GM21723 (cell line): ENCODE results near the gene ARHGEF2.
"Not testable (repeated sequence)": the region's sequence is repeated elsewhere in the genome, so short reads cannot be mapped to it uniquely, and the experiment has no call there.

Experiments
- ATAC-seq: cut with Tn5 transposase; IDR thresholded peaks from one replicate; pipeline ENCODE4 v1.9.1; 2021; ENCODE audit warnings: mild to moderate bottlenecking, moderate library complexity; ENCODE audit not compliant: unreplicated experiment

ARHGEF2 gene

DNA sequence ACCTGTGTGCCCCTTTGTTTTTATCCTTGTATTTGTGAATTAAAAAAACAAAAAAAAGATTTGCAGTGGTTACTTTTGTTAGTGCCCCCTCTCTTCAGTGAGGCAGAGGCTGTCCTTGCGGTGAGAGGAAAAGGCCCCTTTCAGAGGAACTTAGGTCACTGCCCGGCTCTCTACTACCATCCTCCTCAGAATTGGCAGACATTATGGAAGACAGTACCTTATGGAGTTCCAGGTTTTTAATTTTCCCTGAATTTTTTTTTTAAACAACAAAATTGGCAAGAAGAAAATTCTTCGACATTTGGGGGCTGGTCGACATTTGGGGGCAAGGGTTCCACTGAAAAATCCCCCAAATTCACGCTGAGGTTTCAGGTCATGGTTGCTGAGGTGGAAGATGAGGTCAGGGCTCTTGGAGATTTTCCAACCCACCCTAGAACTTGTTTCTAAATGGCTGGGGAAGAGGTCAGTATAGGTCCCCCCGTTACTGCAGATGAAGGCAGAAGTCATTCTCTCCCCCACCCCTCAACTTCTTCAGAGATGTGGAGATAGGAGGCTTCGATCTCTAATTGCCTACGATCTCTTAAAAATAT, 31.6 kb downstream of the ARHGEF2 start:
- ATAC-seq: no peak

DNA sequence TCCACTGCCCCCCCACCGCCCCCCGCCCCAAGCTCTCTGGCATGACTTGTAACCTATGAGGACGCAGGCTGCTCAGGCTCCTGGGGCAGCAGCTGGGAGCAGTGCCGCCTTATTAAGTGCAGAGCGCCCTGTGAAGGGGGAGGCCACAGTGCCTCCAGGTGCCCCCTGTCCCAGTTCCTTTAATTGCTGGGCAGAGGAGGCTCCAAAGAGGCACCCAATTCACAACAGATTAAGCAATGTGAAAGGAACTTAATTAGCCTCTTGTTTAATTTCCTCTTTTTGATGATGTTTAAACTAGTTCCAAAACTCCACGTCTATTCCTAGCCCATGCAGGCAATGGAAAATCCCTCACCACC, 33.9 kb downstream of the ARHGEF2 start:
- no peak for ATAC-seq

DNA sequence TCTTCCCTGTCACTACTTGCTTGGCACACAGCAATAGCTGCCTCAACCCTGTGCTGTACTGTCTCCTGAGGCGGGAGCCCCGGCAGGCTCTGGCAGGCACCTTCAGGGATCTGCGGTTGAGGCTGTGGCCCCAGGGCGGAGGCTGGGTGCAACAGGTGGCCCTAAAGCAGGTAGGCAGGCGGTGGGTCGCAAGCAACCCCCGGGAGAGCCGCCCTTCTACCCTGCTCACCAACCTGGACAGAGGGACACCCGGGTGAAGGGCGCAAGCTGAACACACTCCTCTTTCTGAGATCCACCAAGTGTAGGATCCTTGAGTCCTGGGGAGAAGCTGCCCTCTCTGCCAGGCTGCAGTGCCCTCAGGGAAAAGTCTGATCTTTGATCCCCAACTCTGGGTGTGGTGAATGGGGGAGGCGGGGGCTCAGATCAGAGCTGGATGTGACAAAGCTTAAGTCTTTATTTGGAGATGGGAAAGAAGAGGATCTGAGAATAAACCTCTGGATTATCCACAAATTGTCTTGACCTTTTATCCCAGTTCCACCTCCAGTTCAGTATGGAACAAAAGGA, 35.7 kb downstream of the ARHGEF2 start:
- ATAC-seq: no peak

DNA sequence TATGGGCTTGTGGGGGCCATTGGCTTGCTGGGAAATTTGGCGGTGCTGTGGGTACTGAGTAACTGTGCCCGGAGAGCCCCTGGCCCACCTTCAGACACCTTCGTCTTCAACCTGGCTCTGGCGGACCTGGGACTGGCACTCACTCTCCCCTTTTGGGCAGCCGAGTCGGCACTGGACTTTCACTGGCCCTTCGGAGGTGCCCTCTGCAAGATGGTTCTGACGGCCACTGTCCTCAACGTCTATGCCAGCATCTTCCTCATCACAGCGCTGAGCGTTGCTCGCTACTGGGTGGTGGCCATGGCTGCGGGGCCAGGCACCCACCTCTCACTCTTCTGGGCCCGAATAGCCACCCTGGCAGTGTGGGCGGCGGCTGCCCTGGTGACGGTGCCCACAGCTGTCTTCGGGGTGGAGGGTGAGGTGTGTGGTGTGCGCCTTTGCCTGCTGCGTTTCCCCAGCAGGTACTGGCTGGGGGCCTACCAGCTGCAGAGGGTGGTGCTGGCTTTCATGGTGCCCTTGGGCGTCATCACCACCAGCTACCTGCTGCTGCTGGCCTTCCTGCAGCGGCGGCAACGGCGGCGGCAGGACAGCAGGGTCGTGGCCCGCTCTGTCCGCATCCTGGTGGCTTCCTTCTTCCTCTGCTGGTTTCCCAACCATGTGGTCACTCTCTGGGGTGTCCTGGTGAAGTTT, 36.4 kb downstream of the ARHGEF2 start:
- no peak for ATAC-seq

DNA sequence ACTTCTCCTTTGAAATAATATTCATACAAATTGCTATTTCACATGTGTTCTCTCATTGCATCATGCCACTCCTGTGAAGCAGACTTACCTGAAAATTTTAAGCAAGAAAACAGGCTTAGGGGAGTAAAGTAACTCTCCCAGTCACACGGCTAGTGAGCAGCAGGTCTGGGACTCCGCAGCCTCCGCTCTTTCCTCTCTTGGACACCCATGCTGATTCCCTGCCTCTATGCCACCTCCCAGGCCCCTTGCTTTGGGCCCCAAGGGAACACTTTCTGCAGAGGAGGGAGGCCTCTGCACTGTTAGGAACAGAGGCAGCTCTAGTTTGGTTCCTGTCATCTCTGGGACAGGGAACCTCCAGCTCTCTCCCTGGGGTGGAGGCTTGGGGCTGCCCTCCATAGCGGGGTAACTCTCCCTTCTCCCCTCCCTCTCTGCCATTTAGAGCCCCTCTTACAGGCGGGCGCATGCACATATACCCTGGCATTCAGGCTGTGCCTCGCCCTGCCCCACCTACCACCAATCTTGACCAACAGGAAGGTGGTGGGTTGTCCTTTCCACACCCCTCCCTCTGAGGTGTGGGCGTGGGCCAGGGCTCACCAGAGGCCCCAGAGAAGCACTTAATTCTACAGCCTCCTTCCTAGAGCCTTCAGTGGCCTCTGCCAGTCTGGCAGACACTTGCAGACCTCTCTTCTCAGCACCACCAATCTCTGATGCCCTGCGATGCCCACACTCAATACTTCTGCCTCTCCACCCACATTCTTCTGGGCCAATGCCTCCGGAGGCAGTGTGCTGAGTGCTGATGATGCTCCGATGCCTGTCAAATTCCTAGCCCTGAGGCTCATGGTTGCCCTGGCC, 37.1 kb downstream of the ARHGEF2 start, which contains the start of gene RXFP4:
RXFP4 (plus strand) TSS at position 646 of the 852 bp plus-strand sequence; CDS start at position 718, 72 bp downstream.
- no peak for ATAC-seq

DNA sequence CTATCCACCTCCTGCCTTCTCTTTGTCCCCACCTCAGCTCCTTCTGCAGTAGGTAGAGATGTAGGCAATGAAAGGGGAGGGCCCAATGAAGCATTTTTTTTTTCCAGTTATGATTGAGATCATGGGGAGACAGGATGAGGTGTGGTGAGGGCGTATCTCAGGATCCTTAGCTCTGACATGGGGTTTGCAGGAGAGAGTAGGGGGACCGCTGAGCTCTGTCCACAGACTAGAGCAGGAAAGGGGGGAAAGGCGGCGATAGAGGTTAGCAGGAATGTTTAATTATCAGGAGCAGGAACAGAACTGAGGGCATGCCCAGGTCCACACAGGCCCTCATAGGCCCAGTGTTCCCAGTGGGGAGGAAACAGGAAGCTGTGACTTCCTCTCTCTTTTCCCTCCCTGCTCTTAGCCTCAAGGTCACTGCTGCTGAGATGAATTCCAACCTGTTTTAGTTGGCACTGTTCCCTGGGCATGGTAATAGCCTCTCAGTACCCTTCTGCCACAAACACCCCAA, 37.8 kb downstream of the ARHGEF2 start:
- ATAC-seq: no peak

DNA sequence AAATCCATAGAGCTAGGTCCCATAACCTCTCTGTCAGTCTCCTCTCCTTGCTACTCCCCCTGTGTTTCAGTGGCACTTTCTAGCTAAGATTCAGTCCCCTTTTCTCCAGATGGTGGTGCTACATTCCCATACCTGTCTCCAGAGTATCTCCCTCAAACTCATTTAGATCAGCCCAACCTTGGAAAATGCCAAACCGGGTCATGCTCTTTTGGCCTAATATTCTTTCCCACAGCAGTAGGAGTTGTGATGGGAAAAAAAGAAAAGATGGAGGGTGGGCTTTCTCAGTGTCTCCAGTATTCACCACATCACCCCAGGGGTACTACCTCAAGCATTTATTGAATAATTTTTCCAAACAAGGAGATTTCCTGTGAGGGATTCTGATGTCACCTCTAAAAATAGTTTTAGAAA, 40.1 kb downstream of the ARHGEF2 start:
- ATAC-seq: no peak

DNA sequence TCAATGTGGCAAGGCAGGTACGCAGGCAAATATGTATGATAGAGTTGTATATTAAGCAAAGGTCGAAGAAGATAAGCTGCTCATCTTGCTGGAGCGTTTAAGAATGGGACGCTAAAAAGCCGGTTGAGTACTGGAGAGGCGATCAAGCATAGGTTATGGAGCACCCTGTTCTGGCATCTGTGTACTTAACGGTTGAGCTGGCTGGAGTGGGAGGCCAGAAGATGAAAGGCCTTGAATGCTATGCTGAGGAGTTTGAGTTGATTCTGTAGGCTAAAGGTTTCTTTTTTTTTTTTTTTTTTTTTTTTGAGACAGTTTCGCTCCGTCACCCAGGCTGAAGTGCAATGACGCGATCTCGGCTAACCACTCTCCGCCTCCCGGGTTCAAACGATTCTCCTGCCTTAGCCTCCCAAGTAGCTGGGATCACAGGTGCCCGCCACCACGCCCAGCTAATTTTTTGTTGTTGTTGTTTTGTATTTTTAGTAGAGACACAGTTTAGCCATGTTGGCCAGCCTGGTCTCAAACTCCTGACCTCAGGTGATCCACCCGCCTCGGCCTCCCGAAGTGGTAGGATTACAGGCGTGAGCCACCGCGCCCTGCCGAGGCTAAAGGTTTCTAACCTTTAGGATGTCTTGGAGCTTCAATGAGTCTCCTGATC, 43.3 kb downstream of the ARHGEF2 start:
- no peak for ATAC-seq

DNA sequence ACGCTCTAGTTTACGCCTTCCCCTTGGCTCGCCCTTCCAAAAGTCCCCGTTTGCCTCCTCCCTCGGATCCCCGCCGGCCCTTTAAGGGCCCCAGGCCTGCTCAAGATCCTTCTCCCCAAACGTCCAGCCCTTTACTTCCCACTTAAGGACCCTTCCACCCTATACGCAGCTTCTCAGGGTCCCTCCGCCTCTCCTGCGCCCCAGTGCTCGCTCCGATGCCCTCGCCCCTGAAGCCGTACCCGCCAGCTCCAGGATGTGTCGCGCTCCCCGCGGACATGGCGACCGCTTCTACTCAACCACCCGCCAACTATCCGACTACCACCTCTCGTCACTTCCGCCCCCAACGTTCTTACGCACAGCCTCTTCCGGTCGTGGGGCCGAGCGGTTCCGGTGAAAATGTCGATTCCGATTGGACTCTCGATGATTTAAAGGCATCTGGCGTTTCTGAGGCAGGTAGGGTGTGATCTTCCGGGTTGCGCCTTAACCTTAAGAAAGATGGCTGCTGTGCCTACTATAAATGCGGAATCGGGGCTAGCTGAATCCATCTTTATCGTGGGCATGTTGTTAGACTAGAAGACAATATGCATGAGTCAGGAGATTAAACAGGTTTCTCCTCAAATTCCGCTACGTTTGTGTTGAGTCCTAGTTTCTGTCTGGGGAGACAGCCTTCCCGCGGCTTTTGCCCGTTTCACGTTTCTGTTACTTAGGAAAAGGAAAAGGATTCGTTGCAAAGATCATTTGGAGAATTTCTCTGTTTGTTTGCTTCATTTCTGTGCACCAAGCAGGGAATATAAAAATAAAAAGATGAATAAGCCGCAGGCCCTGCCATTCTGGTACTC, 44.0 kb downstream of the ARHGEF2 start, which contains the start of gene KHDC4:
KHDC4 (minus strand) TSS at position 317 of the 839 bp plus-strand sequence; CDS start at position 277, 40 bp downstream.
- ATAC-seq: peak; percentile 90

DNA sequence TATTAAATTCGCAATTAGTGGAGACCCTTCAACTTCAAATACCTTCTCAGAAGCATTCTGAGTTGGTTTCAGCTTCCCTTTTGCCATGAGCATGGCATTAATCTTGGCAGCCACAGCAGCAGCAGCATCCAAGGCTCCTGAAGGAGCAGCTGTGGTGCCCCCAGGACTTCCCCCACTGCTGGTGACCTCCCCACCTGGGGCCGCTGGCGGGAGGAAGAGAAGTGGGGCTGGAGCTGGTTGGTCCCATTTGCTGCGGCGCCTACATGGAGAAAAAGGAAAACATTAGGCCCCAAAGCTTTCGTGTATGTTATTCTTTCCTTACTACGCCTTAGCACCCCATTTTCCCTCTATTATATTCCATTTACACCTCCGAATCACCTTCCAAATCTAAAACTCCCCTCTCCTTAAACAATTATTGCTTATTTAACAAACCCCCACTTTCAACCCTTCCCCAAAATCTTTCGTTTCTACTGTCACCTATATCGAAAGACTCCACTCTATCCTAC, 44.7 kb downstream of the ARHGEF2 start:
- ATAC-seq: no peak

DNA sequence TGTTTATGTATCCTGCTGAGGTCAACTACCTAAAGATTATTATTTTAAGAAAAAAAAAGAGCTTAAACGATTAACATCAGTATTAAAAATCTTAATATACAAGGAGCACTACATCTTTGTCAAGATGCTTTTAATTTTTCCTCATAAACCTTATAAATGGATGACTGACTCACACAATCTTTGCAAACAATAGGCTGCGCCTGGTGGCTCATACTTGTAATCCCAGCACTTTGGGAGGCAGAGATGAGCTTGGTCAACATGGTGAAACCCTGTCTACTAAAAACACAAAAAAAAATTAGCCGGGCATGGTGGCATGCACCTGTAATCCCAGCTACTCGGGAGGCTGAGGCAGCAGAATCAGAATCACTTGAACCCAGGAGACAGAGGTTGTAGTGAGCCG, 45.9 kb downstream of the ARHGEF2 start:
- no peak for ATAC-seq

DNA sequence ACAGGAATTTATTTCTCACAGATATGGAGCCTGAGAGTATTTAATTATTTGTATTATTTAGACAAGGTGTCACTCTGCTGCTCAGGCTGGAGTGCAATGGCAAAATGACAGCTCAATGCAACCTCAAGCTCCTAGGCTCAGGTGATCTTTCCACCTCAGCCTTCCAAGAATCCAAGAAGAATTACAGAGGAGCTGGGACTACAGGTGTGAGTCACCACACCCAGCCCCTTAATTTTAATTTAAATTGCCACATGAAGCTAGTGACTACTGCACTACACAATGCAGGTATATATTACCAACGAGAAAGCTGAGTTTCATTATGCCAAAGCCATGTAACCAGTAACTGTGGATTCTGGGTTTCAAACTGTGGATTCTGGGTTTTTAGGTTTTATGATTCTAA, 46.3 kb downstream of the ARHGEF2 start:
- no peak for ATAC-seq

DNA sequence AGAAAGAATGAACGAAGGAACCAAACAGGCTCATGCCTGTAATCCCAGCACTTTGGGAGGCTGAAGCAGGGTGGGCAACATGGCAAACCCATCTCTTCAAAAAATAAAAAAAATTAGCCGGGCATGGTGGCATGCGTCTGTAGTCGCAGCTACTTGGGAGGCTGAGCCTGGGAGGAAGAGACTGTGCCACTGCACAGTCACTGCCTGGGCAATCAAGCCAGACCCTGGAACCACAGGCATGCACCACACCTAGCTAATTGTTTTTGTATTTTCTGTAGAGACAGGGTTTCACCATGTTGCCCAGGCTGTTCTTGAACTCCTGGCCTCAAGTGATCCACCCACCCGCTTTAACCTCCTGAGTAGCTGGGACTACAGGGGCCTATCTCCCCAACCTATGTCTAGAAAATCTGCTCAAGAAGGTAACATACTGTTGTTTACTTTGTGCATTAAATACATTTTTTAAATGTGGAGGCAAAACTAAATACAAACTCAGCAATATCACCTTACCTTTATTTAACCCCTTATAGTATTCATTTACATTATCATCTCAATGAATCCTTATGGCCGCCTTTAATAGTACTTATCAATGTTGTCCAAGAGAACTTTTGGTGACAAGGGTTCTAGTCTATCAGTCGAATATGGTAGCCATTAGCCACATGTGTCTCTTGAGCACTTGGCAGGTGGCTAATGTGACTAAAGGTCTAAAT, 46.9 kb downstream of the ARHGEF2 start:
- no peak for ATAC-seq

DNA sequence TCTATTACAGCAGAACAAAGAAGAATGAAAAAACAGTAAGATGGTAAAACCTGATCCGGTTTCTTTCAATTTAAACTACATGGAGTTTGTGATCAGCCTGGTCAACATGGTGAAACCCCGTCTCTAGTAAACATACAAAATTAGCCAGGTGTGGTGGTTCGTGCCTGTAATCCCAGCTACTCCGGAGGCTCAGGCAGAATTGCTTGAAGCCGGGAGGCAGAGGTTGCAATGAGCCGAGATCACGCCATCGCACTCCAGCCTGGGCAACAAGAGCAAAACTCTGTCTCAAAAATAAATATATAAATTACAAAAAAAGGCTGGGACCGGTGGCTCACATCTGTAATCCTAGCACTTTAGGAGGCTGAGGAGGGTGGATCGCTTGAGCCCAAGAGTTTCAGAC, 47.6 kb downstream of the ARHGEF2 start:
- not testable (repeated sequence) for ATAC-seq

DNA sequence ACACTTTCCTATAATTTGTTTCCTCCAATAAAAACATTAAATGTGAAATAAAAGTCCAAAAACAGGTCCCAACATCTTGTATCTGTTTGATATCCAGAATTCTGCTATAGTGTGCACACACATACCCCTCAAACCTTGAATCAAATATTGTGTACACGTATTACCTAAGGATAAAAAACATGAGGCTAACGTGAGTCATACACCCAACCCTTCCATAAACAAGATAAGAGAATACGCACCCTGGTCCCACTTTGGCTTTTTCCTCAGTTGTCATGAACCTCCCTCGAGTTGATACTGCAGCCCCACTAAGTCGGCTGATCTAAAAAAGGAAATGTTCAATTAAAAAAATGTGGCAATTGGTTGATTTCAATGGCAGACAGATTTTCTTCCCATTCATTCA, 49.3 kb downstream of the ARHGEF2 start:
- no peak for ATAC-seq

DNA sequence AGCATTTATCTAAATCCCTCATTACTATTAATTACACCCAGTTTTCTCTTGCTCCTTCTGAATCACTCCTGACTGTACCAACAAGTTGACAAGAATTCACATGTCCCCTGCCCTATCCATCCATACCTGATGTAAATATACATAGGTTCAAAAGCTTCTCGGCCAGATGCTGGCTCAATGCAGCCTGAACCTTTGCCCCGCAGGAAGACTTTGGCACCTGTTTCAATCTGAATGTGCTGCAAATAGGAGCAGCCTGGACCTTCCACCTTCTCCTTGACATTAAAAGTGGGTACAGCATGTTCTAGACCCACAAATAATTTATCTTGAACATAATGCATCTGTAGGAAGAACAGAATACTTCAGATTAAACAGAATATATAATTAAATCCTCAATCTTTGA, 52.8 kb downstream of the ARHGEF2 start:
- ATAC-seq: no peak

DNA sequence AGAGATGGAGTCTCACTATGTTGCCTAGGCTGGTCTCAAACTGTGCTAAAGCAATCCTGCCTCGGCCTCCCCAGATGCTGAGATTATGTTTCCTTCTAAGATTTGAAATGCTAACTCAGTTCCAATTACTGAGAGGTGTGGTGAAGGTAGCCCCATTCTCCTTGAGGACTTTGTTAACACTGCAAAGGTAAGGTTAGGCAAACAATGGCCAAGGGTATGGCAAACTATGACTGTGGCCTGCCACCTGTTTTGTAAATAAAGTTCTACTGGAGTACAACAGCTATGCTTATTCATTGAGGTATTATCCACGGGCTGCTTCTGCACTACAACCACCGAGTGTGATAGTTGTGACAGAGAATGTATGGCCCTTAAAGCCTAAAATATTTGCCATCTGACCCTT, 57.6 kb downstream of the ARHGEF2 start:
- no peak for ATAC-seq

DNA sequence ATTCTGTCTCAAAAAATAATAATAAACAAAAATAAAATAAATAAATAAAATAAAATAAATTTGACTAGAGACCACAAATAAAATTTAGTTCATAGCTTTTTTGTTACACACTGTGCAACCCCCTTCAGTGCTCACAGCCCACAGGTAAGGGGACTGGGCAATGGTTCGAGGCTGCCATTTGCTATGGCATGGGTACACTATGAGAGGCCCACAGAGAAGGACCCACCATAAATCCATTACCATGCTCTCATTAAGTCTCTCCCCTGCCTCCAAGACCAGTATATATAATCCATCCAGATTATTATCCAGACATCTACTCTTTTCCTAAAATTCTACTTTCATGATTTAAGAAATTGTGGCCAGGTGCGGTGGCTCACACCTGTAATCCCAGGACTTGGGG, 58.5 kb downstream of the ARHGEF2 start:
- no peak for ATAC-seq

DNA sequence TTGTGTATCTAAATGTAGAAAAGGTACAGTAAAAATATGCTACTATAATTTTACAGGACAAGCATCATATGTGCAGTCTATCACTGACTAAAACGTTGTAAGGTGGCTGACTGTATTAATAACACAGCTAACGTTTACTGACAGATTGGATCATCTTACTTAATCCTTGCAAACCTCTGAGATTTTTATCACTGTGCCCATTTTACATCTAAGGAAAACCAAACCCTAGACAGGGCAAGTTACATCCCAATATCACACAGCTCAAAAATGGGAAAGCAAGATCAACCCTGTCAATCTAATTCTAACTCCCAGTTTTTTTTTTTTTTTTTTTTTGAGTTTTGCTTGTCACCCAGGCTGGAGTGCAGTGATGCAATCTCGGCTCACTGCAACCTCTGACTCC, 59.7 kb downstream of the ARHGEF2 start:
- ATAC-seq: no peak
